Measurements from ENCODE around the gene SEMA4C.

The SEMA4C gene

DNA sequence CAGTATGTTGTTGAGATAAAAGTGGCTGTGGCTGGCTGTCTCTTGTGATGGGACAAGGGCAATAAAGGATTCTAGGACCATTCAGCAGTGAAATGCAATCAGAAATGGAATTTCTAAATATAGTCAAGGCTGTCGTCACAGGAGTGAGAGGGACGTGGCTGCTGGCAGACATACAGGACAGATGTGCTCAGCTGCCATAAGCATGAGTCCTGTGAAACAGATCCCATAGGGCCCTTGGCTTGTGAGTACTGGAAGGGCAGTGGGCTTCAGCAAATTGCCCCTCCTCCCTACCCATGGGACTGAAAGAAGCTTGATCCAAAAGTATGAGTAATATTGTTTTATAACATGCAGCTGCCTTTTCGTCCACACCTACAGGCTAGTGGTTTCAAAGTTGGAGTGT is 58.0 kb downstream of the SEMA4C start:
- intact Hi-C loops (cut with DNase I) = no loop called here
- DNase-seq = peak in 2 of 10 donors; percentile 61 to 70

DNA sequence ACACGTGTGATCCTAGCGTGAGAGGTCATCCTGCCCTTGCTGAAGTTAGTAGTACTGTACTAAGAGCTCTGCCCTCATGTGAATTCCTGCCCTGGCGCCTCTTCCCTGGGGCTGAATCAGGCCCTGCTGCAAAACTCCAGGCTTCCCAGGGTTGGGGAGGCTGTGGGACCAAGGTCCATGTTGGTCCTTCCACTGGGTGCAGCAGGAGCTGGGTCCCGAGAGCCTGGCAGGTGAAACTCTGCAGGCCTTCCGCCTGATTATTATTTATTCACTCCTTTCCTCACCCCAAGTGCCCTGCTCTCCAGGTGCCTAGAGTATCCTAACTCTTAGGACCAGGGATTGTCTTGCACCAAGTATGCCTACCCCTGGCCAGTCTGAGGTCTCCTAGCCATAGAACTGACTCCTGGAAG is 59.1 kb downstream of the SEMA4C start:
- peak in 2 of 10 donors; percentile 55 to 61 for DNase-seq
- intact Hi-C loops (cut with DNase I) = no loop called here

DNA sequence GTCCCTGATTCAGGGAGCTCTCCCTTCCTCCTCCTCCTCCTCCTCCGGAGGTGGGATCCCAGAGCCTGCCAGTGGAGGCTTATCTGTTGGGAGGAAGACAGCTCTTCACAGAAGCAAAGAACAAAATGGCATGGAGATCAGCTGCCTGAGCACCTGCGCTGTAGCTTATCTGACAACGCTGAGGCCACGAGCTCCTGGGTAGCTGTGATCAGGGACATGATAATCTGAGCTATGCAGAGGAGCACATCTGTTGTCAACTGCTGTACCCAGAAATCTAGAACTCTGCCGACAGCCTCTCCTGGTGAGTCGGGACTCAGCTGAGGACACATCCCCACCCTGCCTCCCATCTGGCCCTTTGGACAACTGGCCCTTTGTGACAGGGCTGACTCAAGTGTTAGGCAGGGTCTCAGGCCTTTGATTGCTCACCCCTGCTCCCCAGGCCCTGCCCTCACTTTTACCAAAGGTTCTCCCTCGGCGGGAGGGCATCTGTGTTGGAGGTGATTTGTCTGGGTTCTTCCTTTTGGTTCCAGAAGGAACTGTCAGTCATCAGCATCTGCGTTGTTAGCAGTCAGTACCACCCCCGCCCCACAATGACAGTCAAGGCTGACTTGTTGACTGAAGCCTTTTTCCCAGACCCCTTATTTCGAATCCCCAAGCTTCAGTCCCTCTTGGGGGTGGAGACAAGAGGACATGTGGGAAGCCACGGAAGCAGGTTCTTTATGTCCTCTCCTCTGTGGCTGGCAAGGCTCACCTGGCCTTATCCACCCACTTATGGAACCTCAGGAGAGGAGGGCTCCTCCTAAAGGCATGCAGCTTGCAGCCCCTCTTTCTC is 59.7 kb downstream of the SEMA4C start:
- DNase-seq = peak in 3 of 10 donors; percentile 32 to 86 (median 69)

More for the DNA sequence above, 59.7 kb downstream of the SEMA4C start:
- intact Hi-C loops (cut with DNase I) = no loop called here
